ENCODE results near the gene CNTN1. TPM values are rescaled to one million over a fixed set of nuclear protein-coding genes. Genes with fewer than 3 reads are reported as not detected.

CNTN1 gene
- total and polyA plus RNA-seq, 2 donors: 63.4 to 67.0 TPM

- Histone ChIP-seq H3K27ac (ENCODE audit: low read depth) (no peak overlapping the region), H3K4me1 (ENCODE audit: insufficient read depth) (no peaks in the 10 kb centered on the region), H3K36me3 (ENCODE audit: insufficient read depth) (no peaks in the 10 kb centered on the region), H3K4me3 (ENCODE audit: low read depth, low read length) (no peak overlapping the region)
- WGBS: 84% methylated on average over 2 of the region's 2 CpGs
- no peak for DNase-seq (ENCODE audit: extremely low spot score)
Observed at GRCh38 chr12:41089438-41089837, 397.2 kb downstream of the CNTN1 start.

- H3K4me3 ChIP-seq (ENCODE audit: low read depth, low read length): no peak overlapping the region
- no peak for DNase-seq (ENCODE audit: extremely low spot score)
- no peaks in the 10 kb centered on the region for H3K36me3 ChIP-seq (ENCODE audit: insufficient read depth)
- 81% methylated on average over 1 of the region's 1 CpG for WGBS
- no peaks in the 10 kb centered on the region for H3K4me1 ChIP-seq (ENCODE audit: insufficient read depth)
- no peak overlapping the region for H3K27ac ChIP-seq (ENCODE audit: low read depth)
Observed at GRCh38 chr12:41092115-41092514, 399.9 kb downstream of the CNTN1 start.

- no peak for DNase-seq (ENCODE audit: extremely low spot score)
- Histone ChIP-seq H3K4me3 (ENCODE audit: low read depth, low read length) (no peak overlapping the region), H3K27ac (ENCODE audit: low read depth) (no peak overlapping the region), H3K36me3 (ENCODE audit: insufficient read depth) (no peaks in the 10 kb centered on the region), H3K4me1 (ENCODE audit: insufficient read depth) (no peaks in the 10 kb centered on the region)
- WGBS: 89% methylated on average over 1 of the region's 1 CpG
Observed at GRCh38 chr12:41096797-41097196, 404.6 kb downstream of the CNTN1 start.

GRCh38 chr12:41100572-41100971, 408.3 kb downstream of the CNTN1 start:
- WGBS: 93% methylated on average over 1 of the region's 1 CpG
- Histone ChIP-seq H3K36me3 (ENCODE audit: insufficient read depth) (no peaks in the 10 kb centered on the region), H3K27ac (ENCODE audit: low read depth) (no peak overlapping the region), H3K4me3 (ENCODE audit: low read depth, low read length) (no peak overlapping the region), H3K4me1 (ENCODE audit: insufficient read depth) (no peaks in the 10 kb centered on the region)
- no peak for DNase-seq (ENCODE audit: extremely low spot score)

- H3K4me1 ChIP-seq (ENCODE audit: insufficient read depth): no peaks in the 10 kb centered on the region
- no peak for DNase-seq (ENCODE audit: extremely low spot score)
- no peak overlapping the region for H3K27ac ChIP-seq (ENCODE audit: low read depth)
Observed at GRCh38 chr12:41101806-41102205, 409.6 kb downstream of the CNTN1 start.

GRCh38 chr12:41103614-41104013, 411.4 kb downstream of the CNTN1 start:
- no peak for DNase-seq (ENCODE audit: extremely low spot score)
- 43% methylated on average over 4 of the region's 4 CpGs for WGBS

More at GRCh38 chr12:41101806-41102205, 409.6 kb downstream of the CNTN1 start:
- Histone ChIP-seq H3K4me3 (ENCODE audit: low read depth, low read length) (no peak overlapping the region), H3K36me3 (ENCODE audit: insufficient read depth) (no peaks in the 10 kb centered on the region)

GRCh38 chr12:41106315-41106714, 414.1 kb downstream of the CNTN1 start:
- Histone ChIP-seq H3K27ac (ENCODE audit: low read depth) (no peak overlapping the region), H3K4me3 (ENCODE audit: low read depth, low read length) (no peak overlapping the region), H3K36me3 (ENCODE audit: insufficient read depth) (no peaks in the 10 kb centered on the region), H3K4me1 (ENCODE audit: insufficient read depth) (no peaks in the 10 kb centered on the region)
- no peak for DNase-seq (ENCODE audit: extremely low spot score)
- WGBS: 90% methylated on average over 3 of the region's 3 CpGs

More at GRCh38 chr12:41103614-41104013, 411.4 kb downstream of the CNTN1 start:
- H3K36me3 ChIP-seq (ENCODE audit: insufficient read depth): no peaks in the 10 kb centered on the region
- H3K4me3 ChIP-seq (ENCODE audit: low read depth, low read length): no peak overlapping the region
- H3K4me1 ChIP-seq (ENCODE audit: insufficient read depth): no peaks in the 10 kb centered on the region
- no peak overlapping the region for H3K27ac ChIP-seq (ENCODE audit: low read depth)

- Histone ChIP-seq H3K36me3 (ENCODE audit: insufficient read depth) (no peaks in the 10 kb centered on the region), H3K4me3 (ENCODE audit: low read depth, low read length) (no peak overlapping the region), H3K27ac (ENCODE audit: low read depth) (no peak overlapping the region), H3K4me1 (ENCODE audit: insufficient read depth) (no peaks in the 10 kb centered on the region)
- WGBS: 23% methylated on average over 4 of the region's 4 CpGs
- DNase-seq (ENCODE audit: extremely low spot score): peak; percentile 59
Observed at GRCh38 chr12:41108032-41108431, 415.8 kb downstream of the CNTN1 start.

GRCh38 chr12:41112903-41113302, 420.7 kb downstream of the CNTN1 start:
- no peak for DNase-seq (ENCODE audit: extremely low spot score)
- WGBS: 90% methylated on average over 2 of the region's 2 CpGs
- Histone ChIP-seq H3K4me1 (ENCODE audit: insufficient read depth) (no peaks in the 10 kb centered on the region), H3K4me3 (ENCODE audit: low read depth, low read length) (no peak overlapping the region), H3K36me3 (ENCODE audit: insufficient read depth) (no peaks in the 10 kb centered on the region), H3K27ac (ENCODE audit: low read depth) (no peak overlapping the region)

GRCh38 chr12:41120211-41120610, 428.0 kb downstream of the CNTN1 start:
- H3K27ac ChIP-seq (ENCODE audit: low read depth): no peak overlapping the region
- no peaks in the 10 kb centered on the region for H3K4me1 ChIP-seq (ENCODE audit: insufficient read depth)
- DNase-seq (ENCODE audit: extremely low spot score): no peak
- no peaks in the 10 kb centered on the region for H3K36me3 ChIP-seq (ENCODE audit: insufficient read depth)
- no peak overlapping the region for H3K4me3 ChIP-seq (ENCODE audit: low read depth, low read length)
- WGBS: 84% methylated on average over 2 of the region's 2 CpGs

GRCh38 chr12:41121374-41121773, 429.1 kb downstream of the CNTN1 start:
- no peak overlapping the region for H3K27ac ChIP-seq (ENCODE audit: low read depth)
- no peaks in the 10 kb centered on the region for H3K4me1 ChIP-seq (ENCODE audit: insufficient read depth)
- H3K4me3 ChIP-seq (ENCODE audit: low read depth, low read length): no peak overlapping the region
- H3K36me3 ChIP-seq (ENCODE audit: insufficient read depth): no peaks in the 10 kb centered on the region
- DNase-seq (ENCODE audit: extremely low spot score): no peak
